ENCODE data around the gene PAXIP1. TPM values are rescaled to one million over a fixed set of nuclear protein-coding genes. Genes with fewer than 3 reads are reported as not detected.
"Not testable (repeated sequence)": the region's sequence is repeated elsewhere in the genome, so short reads cannot be mapped to it uniquely, and the experiment has no call there.

The PAXIP1 gene
- total and polyA plus RNA-seq, 5 donors = 5.3 to 7.8 (median 7.4) TPM

GRCh38 chr7:154934353-154934952 lies 68.5 kb downstream of the PAXIP1 start:
- 92% methylated on average over 5 of the region's 5 CpGs for whole genome bisulfite sequencing
- DNase-seq; H3K27me3 ChIP-seq (ENCODE audit: control insufficient read depth, insufficient read depth); ATAC-seq; intact Hi-C loops (cut with DNase I); H3K4me3 ChIP-seq (ENCODE audit: low read length); H3K9me3 ChIP-seq (ENCODE audit: control insufficient read depth, low read length); H3K27ac ChIP-seq (ENCODE audit: low read length); H3K4me1 ChIP-seq (ENCODE audit: control insufficient read depth, insufficient read depth, low read length): not testable (repeated sequence)

DNA sequence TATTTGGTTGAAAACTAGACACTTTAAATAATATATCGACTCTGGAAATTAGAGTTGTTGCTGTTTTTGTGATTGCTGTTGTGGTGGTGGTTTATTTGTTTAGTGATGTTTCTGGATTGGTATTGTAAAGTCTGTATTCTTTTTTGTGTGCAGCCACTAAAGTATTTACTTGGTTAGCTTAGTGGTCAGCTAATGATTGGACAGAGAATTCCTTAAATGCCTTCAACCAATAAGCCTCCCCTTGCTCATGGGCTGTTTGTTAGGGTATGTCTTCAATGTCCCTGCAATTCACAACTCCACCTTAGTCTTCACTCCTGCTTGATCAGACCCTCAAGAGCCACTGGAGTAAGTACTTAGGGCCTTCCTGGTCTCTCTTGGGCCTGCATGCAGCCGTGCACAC lies 71.0 kb downstream of the PAXIP1 start:
- DNase-seq (no peak), ATAC-seq (no peak)
- H3K4me1 ChIP-seq (ENCODE audit: control insufficient read depth, insufficient read depth, low read length) = no peaks in the 10 kb centered on the region
- intact Hi-C loops (cut with DNase I) = no loop called here
- 90% methylated on average over 2 of the region's 2 CpGs for WGBS
- no peak overlapping the region for H3K4me3 ChIP-seq (ENCODE audit: low read length)
- H3K9me3 ChIP-seq (ENCODE audit: control insufficient read depth, low read length) = no peaks in the 10 kb centered on the region
- H3K27me3 ChIP-seq (ENCODE audit: control insufficient read depth, insufficient read depth) = no peaks in the 10 kb centered on the region
- no peak overlapping the region for H3K27ac ChIP-seq (ENCODE audit: low read length)

GRCh38 chr7:154929006-154929726 lies 73.8 kb downstream of the PAXIP1 start:
- H3K4me3 ChIP-seq (ENCODE audit: low read length) = peak overlapping the region; percentile 89
- ATAC-seq (peak; percentile 8 to 30), DNase-seq (peak in 1 of 3 donors; percentile 40)
- no peaks in the 10 kb centered on the region for H3K9me3 ChIP-seq (ENCODE audit: control insufficient read depth, low read length)
- no peaks in the 10 kb centered on the region for H3K4me1 ChIP-seq (ENCODE audit: control insufficient read depth, insufficient read depth, low read length)
- peak overlapping the region; percentile 91 for H3K27ac ChIP-seq (ENCODE audit: low read length)
- intact Hi-C loops (cut with DNase I) = loop anchor here in 1 of 4 donors (5.0 to 10.0 kb wide), 2 partner anchors 256 to 413 kb away; no protein-coding TSS in a partner anchor
- H3K27me3 ChIP-seq (ENCODE audit: control insufficient read depth, insufficient read depth) = no peaks in the 10 kb centered on the region
- 64% methylated on average over 9 of the region's 9 CpGs for WGBS

- intact Hi-C loops (cut with DNase I) = loop anchor here in 1 of 4 donors (5.0 to 10.0 kb wide), 2 partner anchors 256 to 414 kb away; no protein-coding TSS in a partner anchor
- Histone ChIP-seq H3K27me3 (ENCODE audit: control insufficient read depth, insufficient read depth) (no peaks in the 10 kb centered on the region), H3K4me1 (ENCODE audit: control insufficient read depth, insufficient read depth, low read length) (no peaks in the 10 kb centered on the region), H3K9me3 (ENCODE audit: control insufficient read depth, low read length) (no peaks in the 10 kb centered on the region), H3K4me3 (ENCODE audit: low read length) (peak overlapping the region; percentile 89), H3K27ac (ENCODE audit: low read length) (peak overlapping the region; percentile 91)
- ATAC-seq (peak; percentile 91 to 92), DNase-seq (no peak)
- 15% methylated on average over 17 of the region's 17 CpGs for WGBS
Measured at GRCh38 chr7:154928136-154929005, 74.6 kb downstream of the PAXIP1 start.

GRCh38 chr7:154927624-154928125 lies 75.2 kb downstream of the PAXIP1 start:
- WGBS = 6% methylated on average over 5 of the region's 5 CpGs
- Histone ChIP-seq H3K4me3 (ENCODE audit: low read length) (peak overlapping the region; percentile 89), H3K9me3 (ENCODE audit: control insufficient read depth, low read length) (no peaks in the 10 kb centered on the region), H3K4me1 (ENCODE audit: control insufficient read depth, insufficient read depth, low read length) (no peaks in the 10 kb centered on the region), H3K27me3 (ENCODE audit: control insufficient read depth, insufficient read depth) (no peaks in the 10 kb centered on the region), H3K27ac (ENCODE audit: low read length) (peak overlapping the region; percentile 86)
- DNase-seq = peak; percentile 56 to 86 (median 77)
- intact Hi-C loops (cut with DNase I) = loop anchor here in 2 of 4 donors (2.0 to 10.0 kb wide), 3 partner anchors 257 to 417 kb away; no protein-coding TSS in a partner anchor
- peak; percentile 87 for ATAC-seq

DNA sequence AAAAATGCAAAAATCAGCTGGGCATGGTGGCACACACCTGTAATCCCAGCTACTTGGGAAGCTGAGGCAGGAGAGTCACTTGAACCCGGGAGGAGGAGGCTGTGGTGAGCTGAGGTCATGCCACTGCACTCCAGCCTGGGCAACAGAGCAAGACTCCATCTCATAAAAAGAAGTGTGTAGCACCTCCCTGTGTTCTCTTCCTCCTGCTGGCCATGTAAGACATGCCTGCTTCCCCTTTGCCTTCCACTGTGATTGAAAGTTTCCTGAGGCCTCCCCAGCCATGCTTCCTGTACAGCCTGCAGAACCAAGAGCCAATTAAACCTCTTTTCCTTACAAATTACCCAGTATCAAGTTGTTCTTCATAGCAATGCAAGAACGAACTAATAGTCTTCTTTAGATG lies 80.5 kb downstream of the PAXIP1 start:
- not testable (repeated sequence) for ATAC-seq; H3K4me1 ChIP-seq (ENCODE audit: control insufficient read depth, insufficient read depth, low read length); H3K27me3 ChIP-seq (ENCODE audit: control insufficient read depth, insufficient read depth); H3K9me3 ChIP-seq (ENCODE audit: control insufficient read depth, low read length); DNase-seq; H3K4me3 ChIP-seq (ENCODE audit: low read length); H3K27ac ChIP-seq (ENCODE audit: low read length)
- WGBS = 66% methylated on average over 2 of the region's 2 CpGs
- intact Hi-C loops (cut with DNase I) = loop anchor here in 1 of 4 donors (10.0 kb wide), 1 partner anchor 262 kb away; no protein-coding TSS in a partner anchor

GRCh38 chr7:154919344-154920225 lies 83.3 kb downstream of the PAXIP1 start:
- DNase-seq = no peak
- no peak overlapping the region for H3K4me3 ChIP-seq (ENCODE audit: low read length)
- intact Hi-C loops (cut with DNase I) = loop anchor here in 2 of 4 donors (10.0 kb wide), 2 partner anchors 265 to 435 kb away; no protein-coding TSS in a partner anchor
- no peak overlapping the region for H3K27ac ChIP-seq (ENCODE audit: low read length)
- no peak for ATAC-seq
- no peaks in the 10 kb centered on the region for H3K27me3 ChIP-seq (ENCODE audit: control insufficient read depth, insufficient read depth)
- no peaks in the 10 kb centered on the region for H3K4me1 ChIP-seq (ENCODE audit: control insufficient read depth, insufficient read depth, low read length)
- no peaks in the 10 kb centered on the region for H3K9me3 ChIP-seq (ENCODE audit: control insufficient read depth, low read length)
- 62% methylated on average over 11 of the region's 11 CpGs for WGBS

GRCh38 chr7:154918741-154919140 lies 84.2 kb downstream of the PAXIP1 start:
- intact Hi-C loops (cut with DNase I) = loop anchor here in 1 of 4 donors (10.0 kb wide), 1 partner anchor 436 kb away; no protein-coding TSS in a partner anchor
- ATAC-seq = no peak
- WGBS = 79% methylated on average over 6 of the region's 6 CpGs
- no peak for DNase-seq
- no peak overlapping the region for H3K27ac ChIP-seq (ENCODE audit: low read length)
- H3K4me3 ChIP-seq (ENCODE audit: low read length) = no peak overlapping the region
- no peaks in the 10 kb centered on the region for H3K4me1 ChIP-seq (ENCODE audit: control insufficient read depth, insufficient read depth, low read length)
- H3K9me3 ChIP-seq (ENCODE audit: control insufficient read depth, low read length) = no peaks in the 10 kb centered on the region
- no peaks in the 10 kb centered on the region for H3K27me3 ChIP-seq (ENCODE audit: control insufficient read depth, insufficient read depth)

GRCh38 chr7:154918266-154918665 lies 84.7 kb downstream of the PAXIP1 start:
- intact Hi-C loops (cut with DNase I) = loop anchor here in 1 of 4 donors (10.0 kb wide), 1 partner anchor 437 kb away; no protein-coding TSS in a partner anchor
- WGBS = 80% methylated on average over 6 of the region's 6 CpGs
- no peak overlapping the region for H3K4me3 ChIP-seq (ENCODE audit: low read length)
- ATAC-seq (no peak), DNase-seq (no peak)
- H3K9me3 ChIP-seq (ENCODE audit: control insufficient read depth, low read length) = no peaks in the 10 kb centered on the region
- H3K27me3 ChIP-seq (ENCODE audit: control insufficient read depth, insufficient read depth) = no peaks in the 10 kb centered on the region
- H3K4me1 ChIP-seq (ENCODE audit: control insufficient read depth, insufficient read depth, low read length) = no peaks in the 10 kb centered on the region
- no peak overlapping the region for H3K27ac ChIP-seq (ENCODE audit: low read length)

- Histone ChIP-seq H3K27me3 (ENCODE audit: control insufficient read depth, insufficient read depth) (no peaks in the 10 kb centered on the region), H3K4me1 (ENCODE audit: control insufficient read depth, insufficient read depth, low read length) (no peaks in the 10 kb centered on the region), H3K9me3 (ENCODE audit: control insufficient read depth, low read length) (no peaks in the 10 kb centered on the region), H3K27ac (ENCODE audit: low read length) (no peak overlapping the region), H3K4me3 (ENCODE audit: low read length) (no peak overlapping the region)
- WGBS = 72% methylated on average over 7 of the region's 7 CpGs
- no peak for ATAC-seq
- intact Hi-C loops (cut with DNase I) = loop anchor here in 1 of 4 donors (10.0 kb wide), 1 partner anchor 437 kb away; no protein-coding TSS in a partner anchor
- DNase-seq = no peak
Measured at GRCh38 chr7:154917808-154918160, 85.1 kb downstream of the PAXIP1 start.

Measured in right cardiac atrium (tissue), 5 donors.